GM23338 (cell line): ENCODE results near the gene ZMYND19. TPM values are rescaled to one million over a fixed set of nuclear protein-coding genes. Genes with fewer than 3 reads are reported as not detected.
A peak's percentile ranks its signal among the peaks of the same experiment; 100 is the strongest.

Experiments used
- ATAC-seq: fragments of 200-7000 bp; cut with Tn5 transposase; 3 replicates; pipeline ENCODE4 v1.9.1; 2020
- DNase-seq: peaks from one replicate; pipeline ENCODE4 v3.0.0-alpha.2; 2015; ENCODE audit warnings: low spot score
- H2AFZ ChIP-seq: fragments of 200-600 bp; sonication (generic); 2 replicates; pipeline ENCODE4 v1.8.0; 2016; ENCODE audit warnings: antibody characterized with exemption, mild to moderate bottlenecking, moderate library complexity
- H3F3A ChIP-seq: fragments of 200-600 bp; sonication (generic); replicated peaks from 2 replicates; pipeline ENCODE4 v1.8.0; 2017; ENCODE audit warnings: antibody characterized with exemption, mixed run types, low read depth
- H3K27ac ChIP-seq: fragments of 200-600 bp; sonication (generic); 2 replicates; pipeline ENCODE4 v1.6.1; 2016; ENCODE audit warnings: low read depth
- H3K27me3 ChIP-seq: fragments of 200-600 bp; sonication (generic); 2 replicates; pipeline ENCODE4 v1.8.0; 2016; ENCODE audit warnings: mild to moderate bottlenecking, mixed run types, moderate library complexity; ENCODE audit not compliant: insufficient read depth
- H3K36me3 ChIP-seq: fragments of 200-600 bp; sonication (generic); 2 replicates; pipeline ENCODE4 v1.8.0; 2016; ENCODE audit warnings: mild to moderate bottlenecking; ENCODE audit not compliant: insufficient read depth
- H3K4me1 ChIP-seq: fragments of 200-600 bp; sonication (generic); 2 replicates; pipeline ENCODE4 v1.8.0; 2016; ENCODE audit warnings: mild to moderate bottlenecking, moderate library complexity; ENCODE audit not compliant: insufficient read depth
- H3K4me2 ChIP-seq: fragments of 200-600 bp; sonication (generic); 2 replicates; pipeline ENCODE4 v1.7.1; 2017; ENCODE audit warnings: mixed run types
- H3K4me3 ChIP-seq: fragments of 200-600 bp; sonication (generic); 2 replicates; pipeline ENCODE4 v1.6.1; 2016; ENCODE audit warnings: mixed run types
- H3K79me2 ChIP-seq: fragments of 200-600 bp; sonication (generic); replicated peaks from 2 replicates; pipeline ENCODE4 v1.8.0; 2017; ENCODE audit warnings: mild to moderate bottlenecking; ENCODE audit not compliant: insufficient read depth
- H3K9me2 ChIP-seq: fragments of 200-600 bp; sonication (generic); 2 replicates; pipeline ENCODE4 v1.8.0; 2017; ENCODE audit not compliant: insufficient read depth
- H4K20me1 ChIP-seq: fragments of 200-600 bp; sonication (generic); replicated peaks from 2 replicates; pipeline ENCODE4 v1.8.0; 2017; ENCODE audit warnings: mild to moderate bottlenecking; ENCODE audit not compliant: insufficient read depth
- H3K27ac Mint-ChIP-seq: 2 replicates; pipeline ENCODE4 v1.8.0; 2020; ENCODE audit warnings: inconsistent platforms, mild to moderate bottlenecking, moderate library complexity, mixed read lengths
- H3K27me3 Mint-ChIP-seq: 3 replicates; pipeline ENCODE4 v1.8.0; 2022; ENCODE audit warnings: low read depth, mild to moderate bottlenecking, moderate library complexity, mixed read lengths, inconsistent platforms; ENCODE audit not compliant: insufficient read depth, poor library complexity
- H3K36me3 Mint-ChIP-seq: 3 replicates; pipeline ENCODE4 v1.8.0; 2021; ENCODE audit warnings: low read depth, mild to moderate bottlenecking, inconsistent platforms, moderate library complexity, mixed read lengths
- H3K4me1 Mint-ChIP-seq: 3 replicates; pipeline ENCODE4 v1.8.0; 2020; ENCODE audit warnings: mild to moderate bottlenecking, inconsistent platforms, mixed read lengths
- H3K4me3 Mint-ChIP-seq: 3 replicates; pipeline ENCODE4 v1.8.0; 2021; ENCODE audit warnings: moderate library complexity, mild to moderate bottlenecking, inconsistent platforms, mixed read lengths
- H3K9me3 Mint-ChIP-seq: 3 replicates; pipeline ENCODE4 v1.8.0; 2020; ENCODE audit warnings: moderate library complexity, mild to moderate bottlenecking, inconsistent platforms, mixed read lengths
- CREB1 ChIP-seq: fragments of 250-450 bp; sonication (Bioruptor Pico); IDR thresholded peaks from 2 replicates; pipeline ENCODE4 v1.5.0; 2020; ENCODE audit warnings: low read depth, mild to moderate bottlenecking, moderate library complexity
- CTCF ChIP-seq, 2 experiments: fragments of 200-600 bp in 1 of 2; sonication (generic) in 1 of 2; conservative IDR thresholded peaks; 2 replicates each; pipeline versions ENCODE4 v1.5.1 to v1.6.1; 2016 to 2017; ENCODE audit warnings: antibody characterized with exemption in 2 of 2, low read depth in 2 of 2, mild to moderate bottlenecking in 2 of 2, moderate library complexity in 1 of 2
- EZH2phosphoT487 ChIP-seq: fragments of 200-600 bp; sonication (generic); IDR thresholded peaks from one replicate; pipeline ENCODE4 v1.8.1; 2018; ENCODE audit warnings: antibody characterized with exemption; ENCODE audit not compliant: unreplicated experiment
- JUNB ChIP-seq: IDR thresholded peaks from one replicate; pipeline ENCODE4 v1.6.1; 2016; ENCODE audit warnings: antibody characterized with exemption; ENCODE audit not compliant: unreplicated experiment
- NANOG ChIP-seq: IDR thresholded peaks from 2 replicates; pipeline ENCODE4 v1.6.1; 2016; ENCODE audit warnings: antibody characterized with exemption, borderline replicate concordance
- POLR2AphosphoS5 ChIP-seq: IDR thresholded peaks from 2 replicates; pipeline ENCODE4 v1.6.1; 2016; ENCODE audit warnings: antibody characterized with exemption, low read depth
- REST ChIP-seq: IDR thresholded peaks from one replicate; pipeline ENCODE4 v1.6.1; 2018; ENCODE audit warnings: antibody characterized with exemption; ENCODE audit not compliant: unreplicated experiment
- STAT1 ChIP-seq: IDR thresholded peaks from one replicate; pipeline ENCODE4 v1.6.1; 2016; ENCODE audit warnings: antibody characterized with exemption; ENCODE audit not compliant: unreplicated experiment
- ZNF114 ChIP-seq: fragments of 250-450 bp; sonication (Bioruptor Pico); IDR thresholded peaks from 2 replicates; pipeline ENCODE4 v1.5.0; 2020; ENCODE audit warnings: mild to moderate bottlenecking, moderate library complexity
- ZNF331 ChIP-seq: fragments of 250-450 bp; sonication (Bioruptor Pico); IDR thresholded peaks from 2 replicates; pipeline ENCODE4 v1.5.0; 2020; ENCODE audit warnings: low read depth, mild to moderate bottlenecking, moderate library complexity
- polyA plus RNA-seq: library from polyadenylated mRNA; unstranded; fragments of >200 nt; fragmentation: Nextera tagmentation; extraction: Ambion mirVana; gene quantifications from 2 replicates; pipeline ENCODE4 v1.2.1, GENCODE V29; 2016
- total RNA-seq: library from RNA; depleted of rRNA; stranded (reverse); fragments of >200 nt; shearing (Covaris generic); gene quantifications from 2 replicates; pipeline ENCODE4 v1.2.3, GENCODE V29; 2014

Gene ZMYND19
- total and polyA plus RNA-seq, 2 experiments from 2014 or later = 25.8 to 58.5 TPM

GRCh38 chr9:137631345-137632229 lies 41.3 kb upstream of the ZMYND19 start:
- no peaks in the 10 kb centered on the region for H3K9me3 Mint-ChIP-seq
- ATAC-seq = no peak
- peaks cover 100% of the 10 kb centered on the region for H3K79me2 ChIP-seq
- H3K4me3 Mint-ChIP-seq = no peak overlapping the region
- peaks cover 43% of the 10 kb centered on the region for H3K4me1 Mint-ChIP-seq
- 0 out of 2 replicates have a peak overlapping the region, but pooled peaks have one; percentile 26 for H3K4me2 ChIP-seq
- peaks cover 28% of the 10 kb centered on the region for H3K4me1 ChIP-seq
- TF ChIP-seq ZNF114 (CRISPR knock-in tag) (no peak), CTCF (conservative IDR thresholded peaks at IDR 0.05; ENCODE audit: low read depth in 2 of 2) (no peak), CREB1 (CRISPR knock-in tag) (no peak), REST (no peak), NANOG (no peak), EZH2phosphoT487 (no peak), JUNB (no peak), POLR2AphosphoS5 (no peak), ZNF331 (no peak)
- H3K27ac ChIP-seq = peak overlapping the region; percentile 66; the same call in 1 of the 2 replicates
- H3K36me3 Mint-ChIP-seq = peaks cover under 1% of the 10 kb centered on the region; the same call in 1 of the 3 replicates
- no peaks in the 10 kb centered on the region for H3K9me2 ChIP-seq
- no peak overlapping the region for H3K4me3 ChIP-seq
- no peaks in the 10 kb centered on the region; the same call in 1 of the 2 replicates for H3F3A ChIP-seq
- H3K27me3 Mint-ChIP-seq = peaks cover 5% of the 10 kb centered on the region
- no peak for DNase-seq
- peaks cover 55% of the 10 kb centered on the region for H4K20me1 ChIP-seq
- H3K27me3 ChIP-seq = no peaks in the 10 kb centered on the region
- H3K36me3 ChIP-seq = no peaks in the 10 kb centered on the region
- H3K27ac Mint-ChIP-seq = no peak overlapping the region
- no peak overlapping the region for H2AFZ ChIP-seq

- Histone ChIP-seq H3F3A (no peaks in the 10 kb centered on the region), H3K36me3 (no peaks in the 10 kb centered on the region), H3K27me3 (no peaks in the 10 kb centered on the region), H3K79me2 (peaks cover 100% of the 10 kb centered on the region), H3K4me2 (no peak overlapping the region), H3K27ac (no peak overlapping the region), H3K4me3 (no peak overlapping the region), H3K4me1 (peaks cover 28% of the 10 kb centered on the region), H2AFZ (no peak overlapping the region), H4K20me1 (peaks cover 48% of the 10 kb centered on the region), H3K9me2 (no peaks in the 10 kb centered on the region)
- no peak overlapping the region for H3K27ac Mint-ChIP-seq
- H3K27me3 Mint-ChIP-seq = peaks cover 5% of the 10 kb centered on the region
- no peak overlapping the region for H3K4me3 Mint-ChIP-seq
- ATAC-seq (no peak), DNase-seq (no peak)
- H3K36me3 Mint-ChIP-seq = peaks cover 3% of the 10 kb centered on the region; the same call in 2 of the 3 replicates
- no peaks in the 10 kb centered on the region for H3K9me3 Mint-ChIP-seq
- peaks cover 45% of the 10 kb centered on the region for H3K4me1 Mint-ChIP-seq
- TF ChIP-seq CTCF (conservative IDR thresholded peaks at IDR 0.05; ENCODE audit: low read depth in 2 of 2) = no peak
- no peak for TF ChIP-seq CREB1 (CRISPR knock-in tag)
- TF ChIP-seq STAT1 = no peak
- no peak for TF ChIP-seq POLR2AphosphoS5
Observed at GRCh38 chr9:137630679-137631078, 40.4 kb upstream of the ZMYND19 start.
